BJ (cell line): ENCODE data around the gene TECRL. TPM values are rescaled to one million over a fixed set of nuclear protein-coding genes. Genes with fewer than 3 reads are reported as not detected.

Experiments
- CTCF ChIA-PET: fragments of 350-600 bp; formaldehyde crosslinking; extraction: SDS; loops from one replicate; lab custom pipeline; 2021; ENCODE audit warnings: antibody characterized with exemption, inconsistent platforms; lab: Yijun Ruan, JAX
- POLR2A ChIA-PET: fragments of 300-600 bp; sonication (Branson Sonifier 250); formaldehyde crosslinking; extraction: SDS; loops from one replicate; lab custom pipeline; 2021; ENCODE audit warnings: antibody characterized with exemption; lab: Charles Lee
- DNase-seq: peaks from one replicate; pipeline ENCODE4 v3.0.0-alpha.2; 2011; ENCODE audit warnings: low read depth
- H3K27me3 ChIP-seq: 2 replicates; pipeline ENCODE4 v1.6.0; 2011; ENCODE audit warnings: low read length; ENCODE audit not compliant: control insufficient read depth, insufficient read depth
- H3K36me3 ChIP-seq: 2 replicates; pipeline ENCODE4 v1.5.1; 2011; ENCODE audit warnings: low read length; ENCODE audit not compliant: control insufficient read depth, insufficient read depth
- H3K4me3 ChIP-seq: 2 replicates; pipeline ENCODE4 v1.5.1; 2011; ENCODE audit warnings: low read depth, mild to moderate bottlenecking, control low read depth, low read length
- CTCF ChIP-seq: IDR thresholded peaks from 2 replicates; pipeline ENCODE4 v1.5.1; 2011; ENCODE audit warnings: low read depth, mild to moderate bottlenecking, control low read depth, inconsistent platforms, low read length, moderate library complexity; ENCODE audit not compliant: insufficient read depth
- polyA plus RNA-seq: library from polyadenylated mRNA; depleted of rRNA; stranded (reverse); fragments of >200 nt; gene quantifications from 2 replicates; pipeline ENCODE4 v1.2.3, GENCODE V29; 2011

TECRL gene
- polyA plus RNA-seq, 1 experiment = not detected

DNA sequence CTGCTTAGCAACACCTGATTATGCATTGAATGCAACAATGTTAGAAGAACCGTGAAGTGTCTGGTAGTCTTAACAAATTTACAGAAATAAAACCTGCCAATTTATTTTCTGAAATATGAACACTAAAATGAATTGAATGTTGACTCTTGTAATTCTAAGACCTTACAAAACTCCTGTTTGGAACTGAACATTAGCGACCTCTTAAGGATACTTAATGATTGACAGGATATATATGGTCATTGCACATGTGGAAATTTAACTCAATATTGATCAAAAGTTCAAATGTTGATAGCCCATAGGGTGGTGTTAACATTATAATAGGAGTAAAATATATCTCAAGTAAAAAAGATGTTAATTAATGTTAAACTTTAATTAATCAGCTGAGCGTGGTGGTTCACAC is 79.1 kb downstream of the TECRL start:
- H3K36me3 ChIP-seq = no peaks in the 10 kb centered on the region
- no peak for DNase-seq
- ChIA-PET POLR2A (no interaction called here), CTCF (no interaction called here)
- TF ChIP-seq CTCF = no peak
- no peak overlapping the region for H3K4me3 ChIP-seq
- H3K27me3 ChIP-seq = no peaks in the 10 kb centered on the region

GRCh38 chr4:64327237-64327636 is 82.0 kb downstream of the TECRL start:
- no peaks in the 10 kb centered on the region for H3K36me3 ChIP-seq
- DNase-seq = no peak
- H3K4me3 ChIP-seq = no peak overlapping the region
- TF ChIP-seq CTCF = no peak
- POLR2A ChIA-PET = no interaction called here
- CTCF ChIA-PET = no interaction called here
- no peaks in the 10 kb centered on the region for H3K27me3 ChIP-seq

DNA sequence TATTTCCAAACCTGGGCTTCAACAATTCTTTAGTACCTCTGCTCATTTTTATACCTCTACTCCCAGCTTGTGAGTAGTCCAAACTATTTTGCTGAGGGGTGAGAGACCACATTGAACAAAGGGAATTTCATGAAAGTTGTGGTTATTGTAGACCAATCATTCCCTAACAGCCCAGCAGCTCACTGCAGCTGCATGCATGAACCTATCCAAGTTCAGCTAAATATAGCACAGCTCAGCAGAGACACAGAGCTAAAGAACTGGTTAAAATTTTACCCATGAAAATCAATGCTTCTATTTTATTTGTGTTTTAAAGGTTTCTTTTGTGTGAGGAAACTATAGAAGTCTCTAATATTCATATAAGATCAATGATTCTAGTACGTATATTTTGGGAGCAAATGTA is 82.7 kb downstream of the TECRL start:
- no peak for DNase-seq
- CTCF ChIA-PET = no interaction called here
- no peaks in the 10 kb centered on the region for H3K27me3 ChIP-seq
- H3K4me3 ChIP-seq = no peak overlapping the region
- no peak for TF ChIP-seq CTCF
- POLR2A ChIA-PET = no interaction called here
- no peaks in the 10 kb centered on the region for H3K36me3 ChIP-seq

DNA sequence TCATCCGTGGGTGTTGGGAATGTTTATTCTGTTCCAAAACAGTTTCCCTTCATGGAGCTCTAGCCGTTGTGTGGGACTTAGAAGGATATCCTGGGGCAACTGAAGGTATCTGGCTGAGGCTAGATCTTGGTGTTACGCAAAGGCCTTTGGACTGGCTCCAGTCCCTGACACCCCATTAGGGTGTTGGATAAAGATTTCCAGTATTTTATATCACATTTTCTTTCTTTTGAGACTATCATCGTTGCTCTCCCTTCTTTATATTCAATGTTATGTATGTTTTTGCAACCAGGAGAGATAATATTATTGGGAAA is 103.0 kb downstream of the TECRL start:
- POLR2A ChIA-PET = no interaction called here
- H3K27me3 ChIP-seq = no peaks in the 10 kb centered on the region
- TF ChIP-seq CTCF = no peak
- no peak overlapping the region for H3K4me3 ChIP-seq
- DNase-seq = no peak
- CTCF ChIA-PET = interaction anchor here (1.2 kb wide), 1 partner anchor 11 kb away, joined by 3 read pairs; no protein-coding TSS in a partner anchor
- H3K36me3 ChIP-seq = no peaks in the 10 kb centered on the region

DNA sequence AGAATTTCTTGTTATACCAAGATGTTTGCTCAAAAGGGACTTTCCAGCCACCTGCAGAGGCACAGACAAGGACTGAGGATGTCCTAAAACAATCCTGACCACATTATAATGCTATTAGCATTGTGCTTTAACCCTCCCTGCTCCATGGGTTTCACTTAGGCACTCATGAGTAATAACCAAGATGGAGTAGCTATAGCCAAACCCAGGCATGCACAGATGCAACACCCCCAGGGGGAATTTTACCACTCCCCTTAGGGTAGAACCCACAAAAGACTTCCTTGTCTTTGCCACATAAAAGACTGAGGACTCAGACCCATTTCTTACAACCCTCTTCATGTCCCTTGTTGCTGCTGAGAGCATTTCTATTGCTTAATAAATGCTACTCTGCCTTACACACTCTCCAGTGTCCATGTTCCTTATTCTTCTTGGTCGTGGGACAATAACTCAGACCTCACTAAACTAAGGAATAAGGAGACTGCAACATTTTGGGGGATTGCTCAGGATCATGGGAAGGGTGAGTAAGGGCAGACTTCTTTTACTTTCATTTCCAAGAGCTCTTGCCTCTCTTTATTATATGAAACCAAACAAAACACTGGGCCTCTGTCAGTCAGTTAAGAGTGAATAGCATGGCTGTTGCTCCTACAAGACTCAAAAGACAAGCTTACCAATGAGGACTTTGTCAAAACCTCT is 103.5 kb downstream of the TECRL start:
- ChIA-PET POLR2A (no interaction called here), CTCF (interaction anchor here (1.2 kb wide), 1 partner anchor 10 kb away, joined by 3 read pairs; no protein-coding TSS in a partner anchor)
- Histone ChIP-seq H3K4me3 (no peak overlapping the region), H3K27me3 (no peaks in the 10 kb centered on the region), H3K36me3 (no peaks in the 10 kb centered on the region)
- DNase-seq = no peak
- TF ChIP-seq CTCF = no peak
